GM12878 (cell line): ENCODE data around the gene ZNF710. TPM values are rescaled to one million over a fixed set of nuclear protein-coding genes. Genes with fewer than 3 reads are reported as not detected.

Experiments used
- ATAC-seq: fragments of 200-7000 bp; cut with Tn5 transposase; 3 replicates; pipeline ENCODE4 v1.9.1; 2020; ENCODE audit warnings: mild to moderate bottlenecking, moderate library complexity
- BruUV-seq: library from RNA; stranded (reverse); fragments of 400-500 nt; replicated peaks from 2 replicates; lab custom pipeline; 2021; lab: Mats Ljungman, UMichigan
- CTCF ChIA-PET: fragments of 300-600 bp; sonication (Branson Sonifier 250); formaldehyde crosslinking; extraction: SDS; loops from one replicate; lab custom pipeline; 2021; ENCODE audit warnings: inconsistent platforms; lab: Yijun Ruan, JAX
- POLR2A ChIA-PET: fragments of 350-600 bp; formaldehyde crosslinking; extraction: SDS; loops from one replicate; lab custom pipeline; 2021; ENCODE audit warnings: inconsistent platforms; lab: Charles Lee
- RAD21 ChIA-PET: fragments of 300-600 bp; sonication (Branson Sonifier 250); formaldehyde crosslinking; loops from one replicate; lab custom pipeline; 2023; ENCODE audit warnings: antibody characterized with exemption; ENCODE audit not compliant: unreplicated experiment; lab: Charles Lee
- SMC1A ChIA-PET: fragments of 300-600 bp; sonication (Branson Sonifier 250); formaldehyde crosslinking; loops from one replicate; lab custom pipeline; 2023; ENCODE audit not compliant: unreplicated experiment, uncharacterized antibody; lab: Charles Lee
- DNase-seq: peaks from one replicate; pipeline ENCODE4 v3.0.0-alpha.2; 2011; ENCODE audit warnings: low read depth, low spot score
- FAIRE-seq: peaks from 3 replicates; lab custom pipeline; 2011; peaks lifted over from hg19 to GRCh38; lab: Jason Lieb, UNC
- H2AFZ ChIP-seq: 2 replicates; pipeline ENCODE4 v1.6.0; 2011; ENCODE audit warnings: low read depth, low read length, control low read depth; ENCODE audit not compliant: control insufficient read depth
- H3K27ac ChIP-seq: 2 replicates; pipeline ENCODE4 v1.5.1; 2011; ENCODE audit warnings: control low read depth; ENCODE audit not compliant: control insufficient read depth, insufficient read depth
- H3K27me3 ChIP-seq, 2 experiments: replicated peaks in 1 of 2; 2 replicates each; pipeline versions ENCODE4 v1.6.0 to v1.6.1; 2011; ENCODE audit warnings: low read length in 1 of 2; ENCODE audit not compliant: control insufficient read depth in 2 of 2, insufficient read depth in 2 of 2
- H3K36me3 ChIP-seq, 2 experiments: 2 replicates each; pipeline ENCODE4 v1.5.1; 2011; ENCODE audit warnings: low read length in 1 of 2; ENCODE audit not compliant: control insufficient read depth in 2 of 2, insufficient read depth in 2 of 2
- H3K4me1 ChIP-seq: 2 replicates; pipeline ENCODE4 v1.6.1; 2011; ENCODE audit warnings: mild to moderate bottlenecking, low read length, moderate library complexity, mixed read lengths; ENCODE audit not compliant: control insufficient read depth, insufficient read depth
- H3K4me2 ChIP-seq: 2 replicates; pipeline ENCODE4 v1.6.0; 2011; ENCODE audit warnings: control low read depth; ENCODE audit not compliant: control insufficient read depth, insufficient read depth
- H3K4me3 ChIP-seq: fragments of 200-600 bp; sonication (generic); 2 replicates; pipeline ENCODE4 v1.5.1; 2016
- H3K79me2 ChIP-seq: 2 replicates; pipeline ENCODE4 v1.6.0; 2011; ENCODE audit warnings: low read length; ENCODE audit not compliant: control insufficient read depth, insufficient read depth
- H3K9ac ChIP-seq: 2 replicates; pipeline ENCODE4 v1.8.0; 2011; ENCODE audit warnings: low read length, control low read depth, mixed read lengths; ENCODE audit not compliant: control insufficient read depth, insufficient read depth
- H3K9me3 ChIP-seq: replicated peaks from 3 replicates; pipeline ENCODE4 v1.5.1; 2011; ENCODE audit warnings: mild to moderate bottlenecking, low read length; ENCODE audit not compliant: control insufficient read depth, insufficient read depth
- H4K20me1 ChIP-seq: 2 replicates; pipeline ENCODE4 v1.6.0; 2011; ENCODE audit not compliant: control insufficient read depth, insufficient read depth
- CBX3 ChIP-seq: fragments of 200-600 bp; sonication (generic); IDR thresholded peaks from 2 replicates; pipeline ENCODE4 v1.6.1; 2016; ENCODE audit warnings: low read depth, borderline replicate concordance
- CHD1 ChIP-seq: IDR thresholded peaks from 2 replicates; pipeline ENCODE4 v1.6.1; 2012; ENCODE audit warnings: low read depth, low read length, improper control_type of control experiment
- CHD2 ChIP-seq: IDR thresholded peaks from 2 replicates; pipeline ENCODE4 v1.6.1; 2011; ENCODE audit warnings: low read depth, low read length, improper control_type of control experiment, borderline replicate concordance
- MEF2B ChIP-seq: fragments of 450-650 bp; IDR thresholded peaks from 2 replicates; pipeline ENCODE4 v1.6.1; 2018; ENCODE audit warnings: mild to moderate bottlenecking, moderate library complexity; ENCODE audit not compliant: partially characterized antibody, poor library complexity, severe bottlenecking
- RFX5 ChIP-seq: IDR thresholded peaks from 2 replicates; pipeline ENCODE4 v1.6.1; 2011; ENCODE audit warnings: low read depth, low read length, improper control_type of control experiment
- SIN3A ChIP-seq: IDR thresholded peaks from 2 replicates; pipeline ENCODE4 v1.6.1; 2012; ENCODE audit warnings: low read depth, low read length, improper control_type of control experiment
- SPI1 ChIP-seq: IDR thresholded peaks from 2 replicates; pipeline ENCODE4 v1.6.1; 2011; ENCODE audit warnings: low read depth, mild to moderate bottlenecking, low read length, moderate library complexity, borderline replicate concordance; ENCODE audit not compliant: insufficient read depth
- SREBF1 ChIP-seq: IDR thresholded peaks from 2 replicates; pipeline ENCODE4 v1.6.1; 2012; ENCODE audit warnings: mild to moderate bottlenecking, low read length
- STAT1 ChIP-seq: fragments of 450-650 bp; conservative IDR thresholded peaks from 2 replicates; pipeline ENCODE4 v1.6.1; 2014; ENCODE audit warnings: antibody characterized with exemption, mild to moderate bottlenecking
- ZBED1 ChIP-seq: IDR thresholded peaks from 2 replicates; pipeline ENCODE4 v1.6.1; 2016; ENCODE audit warnings: borderline replicate concordance
- ZNF384 ChIP-seq: IDR thresholded peaks from 2 replicates; pipeline ENCODE4 v1.6.1; 2012; ENCODE audit warnings: low read depth, mild to moderate bottlenecking, low read length, improper control_type of control experiment, borderline replicate concordance
- WGBS: methylation state at CpG from one replicate; pipeline ENCODE4 v1.1.6; 2016; ENCODE audit warnings: low lambda C conversion rate; ENCODE audit not compliant: insufficient replicate concordance, insufficient coverage; ENCODE audit errors: missing lambda C conversion rate; 5-methylcytosine and 5-hydroxymethylcytosine counted together
- in situ Hi-C: fragments of 300-500 bp; cut with MboI; formaldehyde crosslinking; loops from 9 replicates; pipeline ENCODE4 v1.14.3; 2018; ENCODE audit warnings: mixed read lengths
- intact Hi-C: fragments of 100-400 bp; cut with micrococcal nuclease; formaldehyde crosslinking; loops from one replicate; pipeline ENCODE4 v1.14.2; 2022; ENCODE audit not compliant: unreplicated experiment
- polyA plus RNA-seq, 11 experiments: library from polyadenylated mRNA; depleted of rRNA in 4 of 11; unstranded in 6 of 11; stranded (reverse) in 5 of 11; fragments of >200 nt; fragmentation: Nextera tagmentation in 4 of 11; fragmentation: Illumina TruSeq in 1 of 11; extraction: Ambion mirVana in 4 of 11; extraction: Trizol in 1 of 11; gene quantifications; 1 replicate in 1 of 11; 2 replicates in 10 of 11; pipeline versions ENCODE4 v1.2.1 to v1.2.3, GENCODE V29; 2011 to 2016; ENCODE audit warnings: inconsistent platforms in 2 of 11, missing spikeins in 2 of 11, low read depth in 1 of 11
- total RNA-seq, 4 experiments: library from RNA; depleted of rRNA in 3 of 4; stranded (reverse); fragments of >200 nt in 3 of 4; fragmentation: Illumina TruSeq in 1 of 4; extraction: Trizol in 1 of 4; gene quantifications; 2 replicates each; pipeline versions ENCODE4 v1.2.1 to v1.2.3, GENCODE V29; 2013 to 2021
- TF ChIP-seq, protein P1 (sequence below): IDR thresholded peaks from 2 replicates; pipeline ENCODE4 v1.6.1; 2012; ENCODE audit warnings: low read depth, low read length, improper control_type of control experiment
- TF ChIP-seq, protein P2 (sequence below): fragments of 450-650 bp; IDR thresholded peaks from 2 replicates; pipeline ENCODE4 v1.6.1; 2016; ENCODE audit warnings: mild to moderate bottlenecking, moderate library complexity, borderline replicate concordance
- TF ChIP-seq, protein P3 (sequence below): fragments of 450-650 bp; formaldehyde crosslinking; IDR thresholded peaks from 2 replicates; pipeline ENCODE4 v1.5.0; 2022; ENCODE audit warnings: mild to moderate bottlenecking, missing genetic modification characterization

The ZNF710 gene
- total and polyA plus RNA-seq, 10 of the 15 experiments (the other 5 are each of a cell fraction or from before 2014, with no cell fraction given): 1.4 to 43.5 (median 9.8) TPM

DNA sequence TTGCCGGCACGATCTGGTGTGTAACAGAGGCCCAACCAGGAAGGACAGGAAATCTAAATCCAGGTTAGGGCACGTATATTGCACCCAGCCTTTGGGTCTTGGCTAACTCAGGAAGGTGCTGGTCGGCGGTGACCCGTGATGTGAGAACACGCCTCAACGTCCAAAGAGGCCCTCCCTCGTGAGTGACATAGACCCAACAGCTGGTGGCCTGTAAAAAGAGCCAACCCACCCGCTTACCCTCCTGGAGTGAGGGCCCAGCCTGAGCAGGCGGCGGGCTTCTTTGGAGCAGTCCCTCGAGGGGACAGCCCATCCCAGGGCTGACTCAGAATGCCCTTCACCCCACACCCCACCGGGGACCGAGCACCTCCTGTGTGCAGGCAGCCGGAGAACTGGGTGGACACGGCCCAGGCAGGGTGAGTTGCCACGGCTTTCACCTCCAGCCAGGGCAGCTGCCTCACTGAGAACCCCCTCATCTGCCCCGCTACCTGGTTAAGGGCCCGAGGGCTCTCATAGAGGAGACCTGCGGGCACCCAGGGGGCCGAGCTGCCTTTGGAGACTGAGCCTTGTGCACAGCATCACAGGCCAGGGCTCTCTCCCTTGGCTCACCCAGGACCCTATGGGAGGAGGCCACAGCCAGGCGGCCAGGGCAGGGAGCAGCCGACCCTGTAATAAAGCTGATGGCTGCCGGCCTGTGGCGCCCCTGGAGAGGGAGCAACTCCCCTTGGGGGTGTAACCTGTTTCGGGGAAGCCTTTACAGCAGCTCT is 41.8 kb downstream of the ZNF710 start:
- RAD21 ChIA-PET: no interaction called here
- Histone ChIP-seq H2AFZ (no peak overlapping the region), H3K27me3 (no peaks in the 10 kb centered on the region), H3K9me3 (no peaks in the 10 kb centered on the region; the same call in 2 of the 3 replicates), H3K79me2 (peaks cover 46% of the 10 kb centered on the region), H3K36me3 (peaks cover 3 to 6% of the 10 kb centered on the region in 2 experiments; a peak in 3 of 4 replicates), H3K4me1 (peaks cover 34% of the 10 kb centered on the region), H4K20me1 (no peaks in the 10 kb centered on the region), H3K4me2 (no peak overlapping the region), H3K27ac (no peak overlapping the region), H3K4me3 (no peak overlapping the region), H3K9ac (no peak overlapping the region)
- DNase-seq: no peak
- intact Hi-C loops (no loop called here), in situ Hi-C loops (no loop called here)
- POLR2A ChIA-PET: no interaction called here
- no peak for ATAC-seq
- CTCF ChIA-PET: no interaction called here
- BruUV-seq: no TSS peak
- 87% methylated on average over 27 of the region's 27 CpGs for WGBS
- no peak for FAIRE-seq
- SMC1A ChIA-PET: no interaction called here
- TF ChIP-seq CHD1 (no peak), SPI1 (no peak), SREBF1 (no peak), MEF2B (no peak), ZBED1 (no peak), CBX3 (no peak), ZNF384 (no peak), RFX5 (no peak), CHD2 (no peak), STAT1 (no peak), SIN3A (no peak)
- TF ChIP-seq, protein P1, sequence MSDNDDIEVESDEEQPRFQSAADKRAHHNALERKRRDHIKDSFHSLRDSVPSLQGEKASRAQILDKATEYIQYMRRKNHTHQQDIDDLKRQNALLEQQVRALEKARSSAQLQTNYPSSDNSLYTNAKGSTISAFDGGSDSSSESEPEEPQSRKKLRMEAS: no peak
- TF ChIP-seq, protein P2, sequence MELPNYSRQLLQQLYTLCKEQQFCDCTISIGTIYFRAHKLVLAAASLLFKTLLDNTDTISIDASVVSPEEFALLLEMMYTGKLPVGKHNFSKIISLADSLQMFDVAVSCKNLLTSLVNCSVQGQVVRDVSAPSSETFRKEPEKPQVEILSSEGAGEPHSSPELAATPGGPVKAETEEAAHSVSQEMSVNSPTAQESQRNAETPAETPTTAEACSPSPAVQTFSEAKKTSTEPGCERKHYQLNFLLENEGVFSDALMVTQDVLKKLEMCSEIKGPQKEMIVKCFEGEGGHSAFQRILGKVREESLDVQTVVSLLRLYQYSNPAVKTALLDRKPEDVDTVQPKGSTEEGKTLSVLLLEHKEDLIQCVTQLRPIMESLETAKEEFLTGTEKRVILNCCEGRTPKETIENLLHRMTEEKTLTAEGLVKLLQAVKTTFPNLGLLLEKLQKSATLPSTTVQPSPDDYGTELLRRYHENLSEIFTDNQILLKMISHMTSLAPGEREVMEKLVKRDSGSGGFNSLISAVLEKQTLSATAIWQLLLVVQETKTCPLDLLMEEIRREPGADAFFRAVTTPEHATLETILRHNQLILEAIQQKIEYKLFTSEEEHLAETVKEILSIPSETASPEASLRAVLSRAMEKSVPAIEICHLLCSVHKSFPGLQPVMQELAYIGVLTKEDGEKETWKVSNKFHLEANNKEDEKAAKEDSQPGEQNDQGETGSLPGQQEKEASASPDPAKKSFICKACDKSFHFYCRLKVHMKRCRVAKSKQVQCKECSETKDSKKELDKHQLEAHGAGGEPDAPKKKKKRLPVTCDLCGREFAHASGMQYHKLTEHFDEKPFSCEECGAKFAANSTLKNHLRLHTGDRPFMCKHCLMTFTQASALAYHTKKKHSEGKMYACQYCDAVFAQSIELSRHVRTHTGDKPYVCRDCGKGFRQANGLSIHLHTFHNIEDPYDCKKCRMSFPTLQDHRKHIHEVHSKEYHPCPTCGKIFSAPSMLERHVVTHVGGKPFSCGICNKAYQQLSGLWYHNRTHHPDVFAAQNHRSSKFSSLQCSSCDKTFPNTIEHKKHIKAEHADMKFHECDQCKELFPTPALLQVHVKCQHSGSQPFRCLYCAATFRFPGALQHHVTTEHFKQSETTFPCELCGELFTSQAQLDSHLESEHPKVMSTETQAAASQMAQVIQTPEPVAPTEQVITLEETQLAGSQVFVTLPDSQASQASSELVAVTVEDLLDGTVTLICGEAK: no peak
- TF ChIP-seq, protein P3, sequence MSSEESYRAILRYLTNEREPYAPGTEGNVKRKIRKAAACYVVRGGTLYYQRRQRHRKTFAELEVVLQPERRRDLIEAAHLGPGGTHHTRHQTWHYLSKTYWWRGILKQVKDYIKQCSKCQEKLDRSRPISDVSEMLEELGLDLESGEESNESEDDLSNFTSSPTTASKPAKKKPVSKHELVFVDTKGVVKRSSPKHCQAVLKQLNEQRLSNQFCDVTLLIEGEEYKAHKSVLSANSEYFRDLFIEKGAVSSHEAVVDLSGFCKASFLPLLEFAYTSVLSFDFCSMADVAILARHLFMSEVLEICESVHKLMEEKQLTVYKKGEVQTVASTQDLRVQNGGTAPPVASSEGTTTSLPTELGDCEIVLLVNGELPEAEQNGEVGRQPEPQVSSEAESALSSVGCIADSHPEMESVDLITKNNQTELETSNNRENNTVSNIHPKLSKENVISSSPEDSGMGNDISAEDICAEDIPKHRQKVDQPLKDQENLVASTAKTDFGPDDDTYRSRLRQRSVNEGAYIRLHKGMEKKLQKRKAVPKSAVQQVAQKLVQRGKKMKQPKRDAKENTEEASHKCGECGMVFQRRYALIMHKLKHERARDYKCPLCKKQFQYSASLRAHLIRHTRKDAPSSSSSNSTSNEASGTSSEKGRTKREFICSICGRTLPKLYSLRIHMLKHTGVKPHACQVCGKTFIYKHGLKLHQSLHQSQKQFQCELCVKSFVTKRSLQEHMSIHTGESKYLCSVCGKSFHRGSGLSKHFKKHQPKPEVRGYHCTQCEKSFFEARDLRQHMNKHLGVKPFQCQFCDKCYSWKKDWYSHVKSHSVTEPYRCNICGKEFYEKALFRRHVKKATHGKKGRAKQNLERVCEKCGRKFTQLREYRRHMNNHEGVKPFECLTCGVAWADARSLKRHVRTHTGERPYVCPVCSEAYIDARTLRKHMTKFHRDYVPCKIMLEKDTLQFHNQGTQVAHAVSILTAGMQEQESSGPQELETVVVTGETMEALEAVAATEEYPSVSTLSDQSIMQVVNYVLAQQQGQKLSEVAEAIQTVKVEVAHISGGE: no peak
